Fibroblast of skin of left quadriceps (primary cell): ENCODE measurements around the gene AZI2.

Experiments
- DNase-seq, 2 experiments: peaks; one replicate each; pipeline ENCODE4 v3.0.0-alpha.2; 2013; ENCODE audit warnings: low read depth in 2 of 2

The AZI2 gene

GRCh38 chr3:28348629-28349468, at the start of gene AZI2, which contains the start of gene ZCWPW2:
AZI2 (minus strand) TSS chr3:28348824; CDS start chr3:28340617, 8,207 bp downstream.
ZCWPW2 (plus strand) TSS chr3:28348721; CDS start chr3:28413069, 64,348 bp downstream.
- peak; percentile 90 to 91 for DNase-seq

- no peak for DNase-seq
Measured at GRCh38 chr3:28388978-28389377, 40.4 kb upstream of the AZI2 start.

DNA sequence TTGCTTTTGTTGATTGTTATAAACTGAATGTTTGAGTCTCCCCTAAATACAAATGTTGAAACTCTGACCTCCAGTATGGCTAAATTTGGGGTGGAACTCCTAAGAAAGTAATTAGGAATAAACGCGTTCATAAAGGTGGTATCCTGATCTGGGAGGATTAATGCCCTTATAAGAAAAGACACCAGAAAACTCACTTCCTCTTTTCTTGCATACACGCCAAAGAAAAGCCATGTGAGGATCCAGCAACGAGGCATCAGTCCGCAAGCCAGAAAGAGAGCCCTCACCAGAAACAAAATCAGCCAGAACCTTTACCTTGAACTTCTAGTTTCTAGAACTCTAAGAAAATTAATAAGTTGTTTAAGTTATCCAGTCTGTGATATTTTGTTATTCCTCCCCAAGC, 37.4 kb upstream of the AZI2 start:
- no peak for DNase-seq

- DNase-seq, result peak; percentile 49
Measured at GRCh38 chr3:28376424-28376823, 27.8 kb upstream of the AZI2 start.

- DNase-seq, result no peak
Measured at GRCh38 chr3:28349469-28350000, 911 bp upstream of the AZI2 start.

GRCh38 chr3:28348265-28348628, 377 bp downstream of the AZI2 start:
- no peak for DNase-seq

- peak; percentile 49 to 57 for DNase-seq
Measured at GRCh38 chr3:28347374-28348264, 1.0 kb downstream of the AZI2 start.

DNA sequence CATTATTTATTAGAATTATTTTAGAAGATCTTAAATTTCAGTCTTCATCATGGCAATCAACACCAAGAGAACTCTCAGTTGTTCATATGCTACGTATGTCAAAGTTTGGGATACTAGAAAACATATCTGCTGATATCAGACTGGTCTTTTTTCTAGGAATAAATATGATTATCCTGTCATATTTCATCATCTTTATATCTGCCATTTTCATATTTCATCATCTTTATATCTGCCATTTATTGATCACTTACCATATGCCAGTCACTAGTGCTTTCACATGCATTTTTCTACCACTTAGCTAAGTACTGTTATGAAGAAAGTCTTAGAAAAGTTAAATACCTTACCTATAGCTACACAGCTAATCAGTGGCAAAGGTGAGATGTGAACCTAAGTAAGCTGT, 2.9 kb downstream of the AZI2 start:
- DNase-seq, result no peak

DNA sequence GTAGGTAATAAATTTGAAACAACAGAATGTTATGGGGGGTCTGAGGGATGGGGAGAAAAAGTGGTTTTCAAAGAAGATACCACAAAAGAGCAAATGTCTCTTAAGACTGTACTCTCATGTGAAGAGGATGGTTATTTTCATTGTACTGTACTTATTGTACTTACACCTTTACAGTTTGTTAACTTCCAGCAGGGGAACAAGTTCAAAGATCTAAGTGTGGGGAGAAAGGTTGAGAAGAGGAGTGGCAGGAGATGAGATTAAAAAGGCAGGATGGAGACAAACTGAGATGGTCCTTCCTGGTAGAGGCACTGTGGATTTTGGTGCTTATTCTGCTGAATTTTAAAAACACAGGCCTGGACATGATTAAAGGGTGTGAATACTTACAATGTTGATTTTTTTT, 5.5 kb downstream of the AZI2 start:
- DNase-seq, result no peak

DNA sequence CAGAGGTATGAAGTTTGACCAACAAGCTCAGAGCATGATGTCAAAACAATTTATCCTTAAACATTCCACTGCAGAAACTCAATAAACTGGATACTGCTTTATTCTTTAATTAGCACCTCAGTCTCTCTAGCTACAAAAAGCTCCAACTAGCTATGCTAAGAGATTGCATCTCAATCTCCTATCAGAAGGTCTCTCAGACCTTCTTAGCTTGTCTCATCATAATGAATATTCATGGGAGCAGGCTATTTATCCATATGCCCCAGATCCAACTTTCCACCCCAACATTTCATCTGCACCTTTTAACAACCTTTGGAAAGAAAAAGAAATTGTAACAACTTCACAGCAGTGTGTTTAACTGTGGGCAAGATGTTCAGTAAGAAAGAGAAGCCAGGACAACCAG, 11.4 kb downstream of the AZI2 start:
- DNase-seq, result no peak

DNA sequence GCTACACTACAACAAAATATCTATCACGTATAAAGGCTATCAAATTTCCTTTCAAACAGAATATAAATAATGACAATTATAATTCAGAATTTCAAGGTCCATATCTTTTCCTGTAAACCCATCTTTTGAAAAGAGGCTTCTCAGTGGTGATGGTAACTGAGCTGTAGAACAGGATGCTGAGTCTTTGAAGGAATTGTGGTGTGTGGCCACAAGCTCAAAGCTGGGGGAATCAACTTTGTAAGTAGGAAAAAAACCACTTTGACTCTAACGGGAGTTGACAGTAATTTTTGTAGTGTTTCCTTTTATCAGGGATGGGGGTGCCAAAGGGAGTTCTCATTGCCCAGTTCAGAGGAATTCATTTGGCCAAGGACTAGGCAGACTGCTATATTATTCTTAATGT, 13.4 kb downstream of the AZI2 start:
- no peak for DNase-seq

DNA sequence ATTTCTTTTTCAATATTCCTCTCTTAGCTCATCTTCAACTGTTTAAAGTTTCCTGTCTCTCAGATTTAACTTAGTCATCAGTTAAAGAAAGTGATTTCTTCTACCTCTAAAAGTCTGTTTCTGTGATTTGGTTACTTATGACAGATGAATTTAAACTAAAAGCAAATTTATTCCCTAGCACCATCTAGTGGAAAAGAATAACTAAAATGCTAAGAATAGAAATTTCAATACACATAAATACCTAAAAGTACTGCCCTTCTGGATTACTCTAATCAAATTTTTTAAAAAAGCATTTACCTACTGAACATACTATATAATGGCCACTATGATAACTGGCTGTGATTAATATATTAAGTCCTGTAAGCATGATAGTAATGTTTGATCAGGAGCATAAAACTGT, 14.1 kb downstream of the AZI2 start:
- no peak for DNase-seq

DNA sequence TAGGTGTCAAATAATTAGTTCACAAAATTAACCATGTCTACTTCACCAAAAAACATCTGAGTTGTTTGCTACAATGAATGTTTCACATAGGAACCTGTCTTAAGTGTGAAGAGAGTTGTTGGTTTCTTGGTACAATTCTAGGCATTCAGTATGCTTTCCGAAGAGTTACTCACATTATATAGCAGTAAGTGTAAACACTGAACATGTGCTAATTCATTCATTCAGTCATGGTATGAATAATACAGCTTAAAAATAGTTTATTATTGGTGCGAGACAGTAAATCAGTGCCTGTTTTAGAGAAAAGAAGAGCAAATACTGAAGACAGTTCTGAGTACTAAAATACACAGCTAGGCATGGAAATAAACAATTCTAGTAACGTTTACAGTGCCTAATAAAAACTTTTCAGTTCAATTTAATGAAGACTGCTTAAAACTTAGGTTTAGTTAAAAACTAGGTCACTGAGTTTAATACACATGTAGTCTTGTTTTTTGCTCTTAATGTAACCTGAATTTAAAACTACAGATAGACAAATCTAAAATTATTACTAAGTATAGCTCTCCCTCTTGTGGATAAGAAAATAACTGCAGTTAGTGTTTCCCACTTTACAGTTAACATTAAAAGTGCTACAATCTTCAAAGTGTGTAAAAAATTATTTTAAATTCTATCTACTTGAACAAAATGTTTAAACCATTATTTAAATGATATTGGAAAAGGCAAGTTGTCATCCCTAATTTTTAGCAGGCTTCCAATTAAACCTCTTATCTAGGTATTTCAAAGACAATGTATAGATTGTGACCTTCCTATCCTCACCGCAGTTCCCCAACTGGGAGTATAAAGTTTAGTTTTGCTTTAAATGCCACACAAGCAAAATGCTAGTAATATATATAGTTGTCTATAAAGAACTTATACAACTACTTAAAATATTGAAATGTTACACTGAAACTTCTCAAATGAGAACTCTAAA, 20.2 kb downstream of the AZI2 start:
- no peak for DNase-seq

DNA sequence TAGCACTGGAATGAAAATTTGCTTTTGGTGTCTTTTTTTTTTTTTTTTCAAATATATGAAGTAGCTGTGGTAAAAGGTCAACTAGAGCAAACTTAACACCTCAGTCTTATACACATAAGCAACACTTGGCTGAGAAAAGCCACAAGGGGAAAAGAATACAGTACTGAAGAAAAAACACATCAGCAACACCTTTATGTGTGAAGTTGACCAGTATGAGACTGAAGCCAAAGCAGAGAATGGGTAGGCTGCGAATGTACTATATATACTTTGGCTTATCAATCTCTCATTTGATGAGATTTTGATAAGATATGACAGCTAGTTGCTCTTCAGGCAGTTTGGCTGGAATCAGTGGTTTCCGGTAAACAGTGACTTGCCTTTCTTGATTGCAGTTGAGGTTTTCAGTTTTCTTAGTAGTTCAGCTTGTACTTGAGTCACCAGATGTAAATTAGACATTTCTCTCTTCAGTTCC, 22.1 kb downstream of the AZI2 start:
- no peak for DNase-seq

- peak; percentile 21 to 30 for DNase-seq
Measured at GRCh38 chr3:28322464-28322863, 26.2 kb downstream of the AZI2 start.

GRCh38 chr3:28320981-28321380, 27.6 kb downstream of the AZI2 start:
- no peak for DNase-seq

GRCh38 chr3:28317438-28318022, 31.1 kb downstream of the AZI2 start:
- DNase-seq, result peak in 1 of 2 experiments; percentile 7

- no peak for DNase-seq
Measured at GRCh38 chr3:28316226-28316625, 32.4 kb downstream of the AZI2 start.

DNA sequence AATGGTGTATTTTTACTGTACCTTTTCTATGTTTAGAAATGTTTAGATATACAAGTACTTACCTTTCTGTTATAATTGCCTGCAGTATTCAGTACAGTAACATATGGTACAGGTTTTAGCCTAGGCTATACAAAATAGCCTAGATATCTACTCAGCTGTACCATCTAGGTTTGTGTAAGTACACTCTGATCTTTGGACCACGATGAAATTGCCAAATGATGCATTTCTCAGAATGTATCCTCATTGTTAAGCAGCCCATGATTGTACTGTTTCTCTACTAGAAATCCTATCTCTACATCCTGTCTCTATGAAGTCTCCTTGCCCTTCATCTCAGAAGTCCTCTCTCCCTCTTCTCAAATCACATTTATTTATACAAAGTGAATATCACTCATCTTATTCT, 32.9 kb downstream of the AZI2 start:
- no peak for DNase-seq

DNA sequence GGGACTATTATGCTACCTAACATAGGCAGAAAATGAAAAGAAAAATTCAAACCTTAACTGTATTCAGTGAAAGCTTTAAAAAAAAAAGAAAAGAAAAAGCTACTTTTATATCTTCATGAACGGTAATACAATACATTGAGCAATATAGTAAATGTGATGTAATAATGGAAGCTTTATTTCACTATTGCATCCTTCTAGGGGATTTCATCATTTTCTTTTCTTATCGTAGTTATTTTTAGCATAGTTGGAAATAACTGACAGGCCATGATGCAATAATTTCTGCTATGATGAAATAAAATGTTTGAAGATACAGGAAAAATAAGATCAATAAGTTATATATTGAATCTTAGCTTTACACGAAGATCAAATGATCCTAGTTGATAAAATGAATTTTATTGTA, 40.4 kb downstream of the AZI2 start:
- no peak for DNase-seq

DNA sequence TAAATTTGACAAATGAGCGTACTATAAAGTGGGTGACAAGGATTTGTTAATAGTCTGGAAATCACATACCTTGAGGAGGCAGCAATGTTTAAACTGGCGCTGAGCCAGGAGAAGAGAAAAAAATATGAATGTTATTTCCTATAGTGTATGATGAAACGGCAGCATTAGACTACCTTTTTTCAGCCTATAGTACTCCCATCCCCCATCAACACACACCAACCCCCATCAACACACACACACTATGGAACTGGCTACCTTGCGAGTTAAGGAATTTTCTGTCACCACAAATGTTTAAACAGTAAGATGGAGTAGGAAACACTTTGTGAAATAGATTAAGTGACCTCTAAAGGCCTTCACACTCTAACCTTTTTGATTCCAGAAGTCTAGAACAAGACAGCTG, 46.9 kb downstream of the AZI2 start:
- DNase-seq, result no peak
